Activated CD8-positive, alpha-beta memory T cell treated with anti-CD3 and anti-CD28 coated beads, Interleukin-2, amount 10 ng/mL, durations not matched to agents 7 days and 5 days (primary cell): ENCODE results near the gene COL15A1. TPM values are rescaled to one million over a fixed set of nuclear protein-coding genes. Genes with fewer than 3 reads are reported as not detected.
A peak's percentile ranks its signal among the peaks of the same experiment; 100 is the strongest.

Experiments used
- ATAC-seq: fragments of 150-1000 bp; cut with Tn5 transposase; one replicate; pipeline ENCODE4 v1.10.0; 2021; ENCODE audit warnings: moderate library complexity
- CTCF ChIA-PET: fragments of 350-600 bp; sonication (Branson Sonifier 250); formaldehyde crosslinking; loops from one replicate; lab custom pipeline; 2021; ENCODE audit warnings: antibody characterized with exemption; lab: Charles Lee
- DNase-seq: peaks from one replicate; pipeline ENCODE4 v3.0.0-alpha.2; 2020
- H3K27ac Mint-ChIP-seq: one replicate; pipeline ENCODE4 v1.8.0; 2021; ENCODE audit warnings: mild to moderate bottlenecking, mixed read lengths
- H3K27me3 Mint-ChIP-seq: one replicate; pipeline ENCODE4 v1.8.0; 2021; ENCODE audit warnings: mixed read lengths
- H3K36me3 Mint-ChIP-seq: one replicate; pipeline ENCODE4 v1.8.0; 2021; ENCODE audit warnings: mild to moderate bottlenecking, mixed read lengths
- H3K4me1 Mint-ChIP-seq: one replicate; pipeline ENCODE4 v1.8.0; 2021; ENCODE audit warnings: mixed read lengths
- H3K4me3 Mint-ChIP-seq: one replicate; pipeline ENCODE4 v1.8.0; 2021; ENCODE audit warnings: mild to moderate bottlenecking, moderate library complexity, mixed read lengths
- H3K9me3 Mint-ChIP-seq: one replicate; pipeline ENCODE4 v1.8.0; 2022; ENCODE audit warnings: low read depth, mixed read lengths
- total RNA-seq, 2 experiments: library from RNA; stranded (reverse); gene quantifications; one replicate each; pipeline ENCODE4 v1.2.3, GENCODE V29; 2021

COL15A1 gene
- total RNA-seq, 2 experiments from 2014 or later = 0.45 to 0.53 TPM

- H3K27ac Mint-ChIP-seq = peak overlapping the region; percentile 92
- H3K9me3 Mint-ChIP-seq = no peaks in the 10 kb centered on the region
- peaks cover 73% of the 10 kb centered on the region for H3K4me1 Mint-ChIP-seq
- H3K36me3 Mint-ChIP-seq = peaks cover 31% of the 10 kb centered on the region
- H3K4me3 Mint-ChIP-seq = peak overlapping the region; percentile 47
- H3K27me3 Mint-ChIP-seq = no peaks in the 10 kb centered on the region
- ATAC-seq (peak; percentile 59), DNase-seq (peak; percentile 63)
- CTCF ChIA-PET = interaction anchor here (1.0 to 3.4 kb wide), 16 partner anchors 9 to 84 kb away, joined by 3 to 35 read pairs (median 5); partner anchors contain the start of gene TGFBR1
Measured at GRCh38 chr9:99058964-99059921, 115.5 kb downstream of the COL15A1 start.

- peaks cover 72% of the 10 kb centered on the region for H3K4me1 Mint-ChIP-seq
- no peaks in the 10 kb centered on the region for H3K27me3 Mint-ChIP-seq
- no peak overlapping the region for H3K27ac Mint-ChIP-seq
- H3K4me3 Mint-ChIP-seq = no peak overlapping the region
- peaks cover 26% of the 10 kb centered on the region for H3K36me3 Mint-ChIP-seq
- ATAC-seq (no peak), DNase-seq (no peak)
- CTCF ChIA-PET = interaction anchor here (0.6 to 1.4 kb wide), 3 partner anchors 16 to 213 kb away, joined by 3 to 4 read pairs (median 3); no protein-coding TSS in a partner anchor
- no peaks in the 10 kb centered on the region for H3K9me3 Mint-ChIP-seq
Measured at GRCh38 chr9:99060621-99061020, 116.9 kb downstream of the COL15A1 start.

- DNase-seq (no peak), ATAC-seq (no peak)
- Mint-ChIP-seq H3K27me3 (no peaks in the 10 kb centered on the region), H3K4me3 (no peak overlapping the region), H3K27ac (no peak overlapping the region), H3K9me3 (no peaks in the 10 kb centered on the region), H3K36me3 (peaks cover 15% of the 10 kb centered on the region), H3K4me1 (peaks cover 53% of the 10 kb centered on the region)
- CTCF ChIA-PET = no interaction called here
Measured at GRCh38 chr9:99062549-99062948, 118.8 kb downstream of the COL15A1 start.

GRCh38 chr9:99063522-99063921 lies 119.8 kb downstream of the COL15A1 start:
- Mint-ChIP-seq H3K4me1 (peaks cover 47% of the 10 kb centered on the region), H3K9me3 (no peaks in the 10 kb centered on the region), H3K36me3 (peaks cover 16% of the 10 kb centered on the region), H3K4me3 (no peak overlapping the region), H3K27ac (no peak overlapping the region), H3K27me3 (no peaks in the 10 kb centered on the region)
- CTCF ChIA-PET = no interaction called here
- ATAC-seq (no peak), DNase-seq (no peak)

- no peaks in the 10 kb centered on the region for H3K27me3 Mint-ChIP-seq
- no peaks in the 10 kb centered on the region for H3K9me3 Mint-ChIP-seq
- H3K27ac Mint-ChIP-seq = no peak overlapping the region
- ATAC-seq = no peak
- no peak for DNase-seq
- H3K36me3 Mint-ChIP-seq = peaks cover 20% of the 10 kb centered on the region
- H3K4me3 Mint-ChIP-seq = no peak overlapping the region
- CTCF ChIA-PET = interaction anchor here (0.7 to 1.7 kb wide), 5 partner anchors 8 to 53 kb away, joined by 3 to 6 read pairs (median 4); no protein-coding TSS in a partner anchor
- peaks cover 51% of the 10 kb centered on the region for H3K4me1 Mint-ChIP-seq
Measured at GRCh38 chr9:99066571-99066970, 122.9 kb downstream of the COL15A1 start.

- H3K27me3 Mint-ChIP-seq = no peaks in the 10 kb centered on the region
- H3K36me3 Mint-ChIP-seq = peaks cover 15% of the 10 kb centered on the region
- H3K4me1 Mint-ChIP-seq = peaks cover 44% of the 10 kb centered on the region
- ATAC-seq = no peak
- no peak overlapping the region for H3K4me3 Mint-ChIP-seq
- DNase-seq = no peak
- no peaks in the 10 kb centered on the region for H3K9me3 Mint-ChIP-seq
- CTCF ChIA-PET = interaction anchor here (0.7 to 1.7 kb wide), 2 partner anchors 10 to 36 kb away, joined by 4 to 5 read pairs; partner anchors contain the start of gene TGFBR1
- H3K27ac Mint-ChIP-seq = peak overlapping the region; percentile 83
Measured at GRCh38 chr9:99069075-99069474, 125.4 kb downstream of the COL15A1 start.

GRCh38 chr9:99069546-99069945 lies 125.8 kb downstream of the COL15A1 start:
- ATAC-seq = no peak
- peaks cover 42% of the 10 kb centered on the region for H3K4me1 Mint-ChIP-seq
- H3K9me3 Mint-ChIP-seq = no peaks in the 10 kb centered on the region
- DNase-seq = no peak
- peak overlapping the region; percentile 83 for H3K27ac Mint-ChIP-seq
- H3K27me3 Mint-ChIP-seq = no peaks in the 10 kb centered on the region
- peaks cover 12% of the 10 kb centered on the region for H3K36me3 Mint-ChIP-seq
- H3K4me3 Mint-ChIP-seq = no peak overlapping the region
- CTCF ChIA-PET = interaction anchor here (0.7 to 1.7 kb wide), 2 partner anchors 10 to 35 kb away, joined by 4 to 5 read pairs; partner anchors contain the start of gene TGFBR1

- Mint-ChIP-seq H3K4me1 (peaks cover 50% of the 10 kb centered on the region), H3K27me3 (no peaks in the 10 kb centered on the region), H3K4me3 (no peak overlapping the region), H3K27ac (no peak overlapping the region), H3K9me3 (no peaks in the 10 kb centered on the region), H3K36me3 (peaks cover 11% of the 10 kb centered on the region)
- no peak for ATAC-seq
- no peak for DNase-seq
- CTCF ChIA-PET = interaction anchor here (1.3 kb wide), 1 partner anchor 22 kb away, joined by 4 read pairs; no protein-coding TSS in a partner anchor
Measured at GRCh38 chr9:99070681-99071080, 127.0 kb downstream of the COL15A1 start.

- peaks cover 56% of the 10 kb centered on the region for H3K4me1 Mint-ChIP-seq
- no peak overlapping the region for H3K4me3 Mint-ChIP-seq
- H3K9me3 Mint-ChIP-seq = no peaks in the 10 kb centered on the region
- no peak for DNase-seq
- H3K27ac Mint-ChIP-seq = peak overlapping the region; percentile 30
- ATAC-seq = no peak
- peaks cover 12% of the 10 kb centered on the region for H3K36me3 Mint-ChIP-seq
- H3K27me3 Mint-ChIP-seq = no peaks in the 10 kb centered on the region
- CTCF ChIA-PET = interaction anchor here (1.3 kb wide), 1 partner anchor 21 kb away, joined by 4 read pairs; no protein-coding TSS in a partner anchor
Measured at GRCh38 chr9:99071313-99072039, 127.8 kb downstream of the COL15A1 start.

- ATAC-seq = no peak
- Mint-ChIP-seq H3K4me1 (peaks cover 61% of the 10 kb centered on the region), H3K9me3 (no peaks in the 10 kb centered on the region), H3K4me3 (no peak overlapping the region), H3K27me3 (no peaks in the 10 kb centered on the region), H3K36me3 (peaks cover 13% of the 10 kb centered on the region), H3K27ac (no peak overlapping the region)
- no peak for DNase-seq
- CTCF ChIA-PET = interaction anchor here (1.3 kb wide), 1 partner anchor 21 kb away, joined by 4 read pairs; no protein-coding TSS in a partner anchor
Measured at GRCh38 chr9:99072040-99072394, 128.3 kb downstream of the COL15A1 start.

- peaks cover 14% of the 10 kb centered on the region for H3K36me3 Mint-ChIP-seq
- no peak overlapping the region for H3K4me3 Mint-ChIP-seq
- no peak overlapping the region for H3K27ac Mint-ChIP-seq
- H3K27me3 Mint-ChIP-seq = no peaks in the 10 kb centered on the region
- no peak for DNase-seq
- H3K9me3 Mint-ChIP-seq = no peaks in the 10 kb centered on the region
- peaks cover 66% of the 10 kb centered on the region for H3K4me1 Mint-ChIP-seq
- ATAC-seq = no peak
- CTCF ChIA-PET = interaction anchor here (0.8 to 1.5 kb wide), 2 partner anchors 14 to 74 kb away, joined by 3 read pairs; no protein-coding TSS in a partner anchor
Measured at GRCh38 chr9:99073347-99073746, 129.6 kb downstream of the COL15A1 start.

GRCh38 chr9:99073985-99074901 lies 130.5 kb downstream of the COL15A1 start:
- Mint-ChIP-seq H3K4me3 (no peak overlapping the region), H3K27ac (peak overlapping the region; percentile 32)
- CTCF ChIA-PET = interaction anchor here (0.8 to 1.8 kb wide), 5 partner anchors 8 to 30 kb away, joined by 3 to 8 read pairs (median 3); partner anchors contain the start of gene TGFBR1

More at GRCh38 chr9:99073985-99074901, 130.5 kb downstream of the COL15A1 start:
- H3K36me3 Mint-ChIP-seq = peaks cover 7% of the 10 kb centered on the region
- ATAC-seq = no peak
- H3K27me3 Mint-ChIP-seq = no peaks in the 10 kb centered on the region
- peak; percentile 36 for DNase-seq
- H3K4me1 Mint-ChIP-seq = peaks cover 59% of the 10 kb centered on the region
- H3K9me3 Mint-ChIP-seq = no peaks in the 10 kb centered on the region
